Ascending aorta (tissue), 2 donors: ENCODE data around the gene KRT72. TPM values are rescaled to one million over a fixed set of nuclear protein-coding genes. Genes with fewer than 3 reads are reported as not detected.

Experiments
- DNase-seq, 2 donors: peaks; one replicate each; pipeline ENCODE4 v3.0.0-alpha.2; 2019; ENCODE audit warnings: low spot score in 2 of 2
- H3K27ac ChIP-seq, 2 donors: fragments of 200-600 bp; sonication (generic); one replicate each; pipeline ENCODE4 v1.5.1; 2016 to 2017; ENCODE audit warnings: mild to moderate bottlenecking in 1 of 2
- H3K27me3 ChIP-seq: fragments of 200-600 bp; sonication (generic); one replicate; pipeline ENCODE4 v1.5.1; 2017
- H3K36me3 ChIP-seq, 2 donors: fragments of 200-600 bp; sonication (generic); one replicate each; pipeline ENCODE4 v1.5.1; 2016
- H3K4me1 ChIP-seq, 2 donors: fragments of 200-600 bp; sonication (generic); one replicate each; pipeline ENCODE4 v1.5.1; 2016 to 2017; ENCODE audit warnings: mild to moderate bottlenecking in 1 of 2
- H3K4me3 ChIP-seq, 2 donors: fragments of 200-600 bp; sonication (generic); one replicate each; pipeline ENCODE4 v1.5.1; 2016 to 2017; ENCODE audit warnings: mild to moderate bottlenecking in 1 of 2
- H3K9me3 ChIP-seq, 2 donors: fragments of 200-600 bp; sonication (generic); one replicate each; pipeline ENCODE4 v1.5.1; 2016
- CTCF ChIP-seq, 3 experiments: fragments of 200-600 bp in 2 of 3; fragments of 450-650 bp in 1 of 3; sonication (generic) in 2 of 3; IDR thresholded peaks; one replicate each; pipeline ENCODE4 v1.5.1; 2016 to 2019; ENCODE audit warnings: antibody characterized with exemption in 3 of 3, mild to moderate bottlenecking in 1 of 3, moderate library complexity in 1 of 3
- intact Hi-C: fragments of 100-400 bp; cut with DNase I; formaldehyde crosslinking; loops from one replicate; pipeline ENCODE4 v1.15.1; 2023
- total RNA-seq: library from RNA; depleted of rRNA; stranded (reverse); fragments of >200 nt; gene quantifications from one replicate; pipeline ENCODE4 v1.1.0, GENCODE V29; 2016

Gene KRT72
- total RNA-seq, 1 donor from 2014 or later: not detected

GRCh38 chr12:52541709-52542108 lies 59.6 kb downstream of the KRT72 start:
- intact Hi-C loops: no loop called here
- no peak for DNase-seq

GRCh38 chr12:52540531-52540930 lies 60.7 kb downstream of the KRT72 start:
- Histone ChIP-seq H3K27ac (no peak overlapping the region), H3K4me3 (no peak overlapping the region), H3K4me1 (no peaks in the 10 kb centered on the region), H3K9me3 (no peaks in the 10 kb centered on the region), H3K27me3 (no peaks in the 10 kb centered on the region), H3K36me3 (no peaks in the 10 kb centered on the region)
- intact Hi-C loops: no loop called here
- DNase-seq: no peak
- no peak for TF ChIP-seq CTCF (IDR thresholded peaks at IDR 0.05)

More at GRCh38 chr12:52541709-52542108, 59.6 kb downstream of the KRT72 start:
- H3K27ac ChIP-seq: no peak overlapping the region
- no peaks in the 10 kb centered on the region for H3K36me3 ChIP-seq
- no peaks in the 10 kb centered on the region for H3K4me1 ChIP-seq
- H3K4me3 ChIP-seq: no peak overlapping the region
- no peaks in the 10 kb centered on the region for H3K27me3 ChIP-seq
- H3K9me3 ChIP-seq: no peaks in the 10 kb centered on the region
- no peak for TF ChIP-seq CTCF (IDR thresholded peaks at IDR 0.05)

GRCh38 chr12:52539821-52540173 lies 61.5 kb downstream of the KRT72 start:
- no peak for DNase-seq
- intact Hi-C loops: no loop called here
- Histone ChIP-seq H3K4me1 (no peaks in the 10 kb centered on the region), H3K27me3 (no peaks in the 10 kb centered on the region), H3K27ac (no peak overlapping the region), H3K36me3 (no peaks in the 10 kb centered on the region), H3K4me3 (no peak overlapping the region), H3K9me3 (no peaks in the 10 kb centered on the region)
- TF ChIP-seq CTCF (IDR thresholded peaks at IDR 0.05): no peak

GRCh38 chr12:52539083-52539820 lies 62.0 kb downstream of the KRT72 start:
- DNase-seq: no peak
- Histone ChIP-seq H3K36me3 (no peaks in the 10 kb centered on the region), H3K9me3 (no peaks in the 10 kb centered on the region), H3K4me1 (no peaks in the 10 kb centered on the region), H3K27me3 (no peaks in the 10 kb centered on the region), H3K27ac (no peak overlapping the region), H3K4me3 (no peak overlapping the region)
- intact Hi-C loops: no loop called here
- no peak for TF ChIP-seq CTCF (IDR thresholded peaks at IDR 0.05)

GRCh38 chr12:52537101-52537500 lies 64.2 kb downstream of the KRT72 start:
- Histone ChIP-seq H3K36me3 (no peaks in the 10 kb centered on the region), H3K9me3 (no peaks in the 10 kb centered on the region), H3K4me1 (no peaks in the 10 kb centered on the region), H3K27ac (no peak overlapping the region), H3K4me3 (no peak overlapping the region), H3K27me3 (no peaks in the 10 kb centered on the region)
- TF ChIP-seq CTCF (IDR thresholded peaks at IDR 0.05): no peak
- DNase-seq: no peak
- intact Hi-C loops: no loop called here

Other genes with a start within 250 kb of the KRT72 start
- not detected for gene KRT85, start 234.0 kb downstream of the KRT72 start, total RNA-seq
- not detected for gene KRT84, start 215.8 kb downstream of the KRT72 start, total RNA-seq
- not detected for gene KRT82, start 195.1 kb downstream of the KRT72 start, total RNA-seq
- not detected for gene KRT75, start 167.1 kb downstream of the KRT72 start, total RNA-seq
- gene KRT6B, start 149.3 kb downstream of the KRT72 start, total RNA-seq: 0.32 TPM
- not detected for gene KRT6C, start 127.7 kb downstream of the KRT72 start, total RNA-seq
- gene KRT6A, start 108.2 kb downstream of the KRT72 start, total RNA-seq: 3.4 TPM
- gene KRT5, start 81.1 kb downstream of the KRT72 start, total RNA-seq: 1.6 TPM
- gene KRT71, start 48.3 kb downstream of the KRT72 start, total RNA-seq: not detected
- gene KRT74, start 27.6 kb downstream of the KRT72 start, total RNA-seq: not detected
- gene KRT73, start 17.1 kb upstream of the KRT72 start, total RNA-seq: not detected
- gene KRT2, start 50.7 kb upstream of the KRT72 start, total RNA-seq: not detected
- gene KRT1, start 78.9 kb upstream of the KRT72 start, total RNA-seq: not detected
- not detected for gene KRT77, start 102.1 kb upstream of the KRT72 start, total RNA-seq
- not detected for gene KRT76, start 175.9 kb upstream of the KRT72 start, total RNA-seq
- not detected for gene KRT3, start 194.7 kb upstream of the KRT72 start, total RNA-seq
- gene KRT4, start 212.7 kb upstream of the KRT72 start, total RNA-seq: not detected
- not detected for gene KRT79, start 232.8 kb upstream of the KRT72 start, total RNA-seq
- not detected for gene KRT78, start 247.5 kb upstream of the KRT72 start, total RNA-seq